Activated T-helper 2 cell treated with anti-CD3 and anti-CD28 coated beads, Interferon-gamma antibody, Interleukin-2, Interleukin-4, amounts not matched to agents 10 μg/mL and 5 μg/mL and 100 μg/mL, durations not matched to agents 14 hours and 24 hours and 36 hours (primary cell): Measurements from ENCODE around the gene ANXA7. TPM values are rescaled to one million over a fixed set of nuclear protein-coding genes. Genes with fewer than 3 reads are reported as not detected.

ENCODE experiments used
- total RNA-seq: library from RNA; stranded (reverse); gene quantifications from 2 replicates; pipeline ENCODE4 v1.2.3, GENCODE V29; 2022

ANXA7 gene
- total RNA-seq, 1 donor from 2014 or later = 173 TPM

Other genes starting within 250 kb of the ANXA7 start
- gene ECD, start 246.1 kb downstream of the ANXA7 start, total RNA-seq = 35.2 and 37.8 TPM in 2 replicates
- gene FAM149B1, start 245.9 kb downstream of the ANXA7 start, total RNA-seq = 13.8 and 14.3 TPM in 2 replicates
- 50.8 and 52.7 TPM in 2 replicates for gene DNAJC9, start 166.8 kb downstream of the ANXA7 start, total RNA-seq
- gene MRPS16, start 161.4 kb downstream of the ANXA7 start, total RNA-seq = 145 and 152 TPM in 2 replicates
- gene CFAP70, start 55.2 kb downstream of the ANXA7 start, total RNA-seq = 0.41 and 0.43 TPM in 2 replicates
- gene MSS51, start 19.5 kb upstream of the ANXA7 start, total RNA-seq = 2.6 and 3.3 TPM in 2 replicates
- gene PPP3CB, start 82.0 kb upstream of the ANXA7 start, total RNA-seq = 45.4 and 46.0 TPM in 2 replicates
- gene USP54, start 177.3 kb upstream of the ANXA7 start, total RNA-seq = 5.4 and 5.7 TPM in 2 replicates
- gene MYOZ1, start 227.4 kb upstream of the ANXA7 start, total RNA-seq = not detected in 2 replicates
- gene SYNPO2L, start 242.0 kb upstream of the ANXA7 start, total RNA-seq = 0.05 TPM in 1 of 2 replicates, not detected in the other